ENCODE results near the gene ONECUT1.

ONECUT1 gene

GRCh38 chr15:52709187-52709981, 80.8 kb downstream of the ONECUT1 start:
- Mint-ChIP-seq H3K4me1 (no peaks in the 10 kb centered on the region), H3K27me3 (no peaks in the 10 kb centered on the region), H3K36me3 (no peaks in the 10 kb centered on the region), H3K27ac (no peak overlapping the region), H3K9me3 (no peaks in the 10 kb centered on the region), H3K4me3 (no peak overlapping the region)

All from activated naive CD4-positive, alpha-beta T cell treated with anti-CD3 and anti-CD28 coated beads, Interleukin-2, amount 50 U/mL, for 24 hours (primary cell).